ENCODE measurements around the gene NR2C2.

Gene NR2C2

GRCh38 chr3:15015456-15015855 is 68.1 kb downstream of the NR2C2 start:
- H3K9me3 ChIP-seq = no peaks in the 10 kb centered on the region
- H3K36me3 ChIP-seq = peaks cover 55 to 88% (median 65%) of the 10 kb centered on the region in 3 donors
- H3K27me3 ChIP-seq = no peaks in the 10 kb centered on the region
- H3K4me3 ChIP-seq = no peak overlapping the region
- no peak for TF ChIP-seq CTCF (IDR thresholded peaks at IDR 0.05)
- no peak overlapping the region for H3K27ac ChIP-seq
- intact Hi-C loops (cut with DNase I; ENCODE audit: low total_unique reads) = no loop called here
- H3K4me1 ChIP-seq = no peaks in the 10 kb centered on the region
- no peak for DNase-seq

DNA sequence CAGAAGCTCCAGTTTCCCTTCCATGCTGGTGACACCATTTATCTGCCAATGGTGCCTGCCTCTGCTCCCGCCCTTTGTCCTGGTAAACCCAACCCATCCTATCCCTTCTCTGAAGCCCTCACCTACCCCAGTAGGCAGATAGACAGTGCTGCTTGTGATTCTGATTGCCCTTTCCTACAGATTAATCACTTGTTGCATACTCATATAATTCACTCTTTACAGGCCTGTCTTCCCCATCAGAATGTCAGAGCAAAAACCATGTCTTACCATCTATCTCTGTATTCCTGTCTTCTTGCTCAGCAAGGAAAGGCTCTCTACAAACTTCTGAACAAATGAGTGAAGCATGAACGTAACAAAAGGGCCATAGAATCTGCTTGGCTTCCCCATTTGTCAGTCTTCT is 69.8 kb downstream of the NR2C2 start:
- no peak for TF ChIP-seq CTCF (IDR thresholded peaks at IDR 0.05)
- H3K4me1 ChIP-seq = no peaks in the 10 kb centered on the region
- no peak overlapping the region for H3K4me3 ChIP-seq
- peaks cover 65 to 99% (median 75%) of the 10 kb centered on the region in 3 donors for H3K36me3 ChIP-seq
- DNase-seq = no peak
- intact Hi-C loops (cut with DNase I; ENCODE audit: low total_unique reads) = no loop called here
- H3K9me3 ChIP-seq = no peaks in the 10 kb centered on the region
- H3K27ac ChIP-seq = no peak overlapping the region
- H3K27me3 ChIP-seq = no peaks in the 10 kb centered on the region

DNA sequence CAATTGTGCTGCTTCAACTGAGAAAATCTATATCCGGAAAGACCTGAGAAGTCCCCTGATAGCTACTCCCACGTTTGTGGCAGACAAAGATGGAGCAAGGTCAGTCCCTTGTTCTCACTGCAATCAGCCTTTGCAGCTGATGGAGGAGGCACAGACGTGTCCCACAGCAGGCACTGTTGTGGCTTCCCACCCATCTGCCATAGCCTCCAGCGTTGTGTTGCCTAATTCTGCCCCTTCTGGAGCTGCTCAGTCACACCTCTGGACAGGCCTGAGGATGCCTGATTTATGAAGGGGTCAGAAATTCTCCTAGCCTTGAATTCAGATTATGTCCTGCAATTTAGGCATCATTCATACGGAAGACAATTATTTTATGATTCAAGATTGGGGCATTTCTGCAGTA is 75.9 kb downstream of the NR2C2 start:
- no peak for TF ChIP-seq CTCF (IDR thresholded peaks at IDR 0.05)
- no peak for DNase-seq
- H3K4me3 ChIP-seq = no peak overlapping the region
- H3K27ac ChIP-seq = no peak overlapping the region
- no peaks in the 10 kb centered on the region for H3K4me1 ChIP-seq
- H3K36me3 ChIP-seq = peaks cover 75 to 96% (median 76%) of the 10 kb centered on the region in 3 donors
- H3K9me3 ChIP-seq = no peaks in the 10 kb centered on the region
- intact Hi-C loops (cut with DNase I; ENCODE audit: low total_unique reads) = no loop called here
- H3K27me3 ChIP-seq = no peaks in the 10 kb centered on the region

GRCh38 chr3:15023719-15024118 is 76.3 kb downstream of the NR2C2 start:
- no peak for TF ChIP-seq CTCF (IDR thresholded peaks at IDR 0.05)
- peaks cover 76 to 96% (median 79%) of the 10 kb centered on the region in 3 donors for H3K36me3 ChIP-seq
- no peaks in the 10 kb centered on the region for H3K4me1 ChIP-seq
- intact Hi-C loops (cut with DNase I; ENCODE audit: low total_unique reads) = no loop called here
- H3K4me3 ChIP-seq = no peak overlapping the region
- no peak overlapping the region for H3K27ac ChIP-seq
- DNase-seq = no peak
- H3K9me3 ChIP-seq = no peaks in the 10 kb centered on the region
- H3K27me3 ChIP-seq = no peaks in the 10 kb centered on the region

DNA sequence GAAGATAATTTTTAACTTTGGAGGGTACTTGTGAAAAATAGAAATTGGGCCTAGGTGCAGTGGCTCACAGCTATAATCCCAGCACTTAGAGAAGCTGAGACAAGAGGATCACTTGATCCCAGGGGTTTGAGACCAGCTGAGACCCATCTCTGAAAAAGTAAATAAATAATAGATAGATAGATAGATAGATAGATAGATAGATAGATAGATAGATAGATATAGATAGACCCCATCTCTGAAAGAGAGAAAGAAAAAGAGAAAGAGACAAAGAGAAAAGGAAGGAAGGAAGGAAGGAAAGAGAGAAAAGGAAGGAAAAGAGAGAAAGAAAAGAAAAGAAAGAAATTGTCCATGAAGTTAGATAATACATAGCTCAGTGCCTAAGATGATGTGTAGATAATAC is 82.2 kb downstream of the NR2C2 start:
- Histone ChIP-seq H3K27me3 (no peaks in the 10 kb centered on the region), H3K9me3 (no peaks in the 10 kb centered on the region), H3K27ac (no peak overlapping the region), H3K36me3 (peaks cover 87 to 96% (median 93%) of the 10 kb centered on the region in 3 donors), H3K4me1 (no peaks in the 10 kb centered on the region), H3K4me3 (no peak overlapping the region)
- DNase-seq = no peak
- no peak for TF ChIP-seq CTCF (IDR thresholded peaks at IDR 0.05)
- intact Hi-C loops (cut with DNase I; ENCODE audit: low total_unique reads) = no loop called here

- H3K27me3 ChIP-seq = no peaks in the 10 kb centered on the region
- DNase-seq = no peak
- intact Hi-C loops (cut with DNase I; ENCODE audit: low total_unique reads) = no loop called here
- no peak overlapping the region for H3K27ac ChIP-seq
- no peak for TF ChIP-seq CTCF (IDR thresholded peaks at IDR 0.05)
- no peaks in the 10 kb centered on the region for H3K4me1 ChIP-seq
- H3K9me3 ChIP-seq = no peaks in the 10 kb centered on the region
- H3K4me3 ChIP-seq = no peak overlapping the region
- peaks cover 90 to 97% (median 90%) of the 10 kb centered on the region in 3 donors for H3K36me3 ChIP-seq
Observed at GRCh38 chr3:15032650-15033049, 85.3 kb downstream of the NR2C2 start.

Measured in tibial artery (tissue), 4 donors.